ENCODE measurements around the gene COMMD9. TPM values are rescaled to one million over a fixed set of nuclear protein-coding genes. Genes with fewer than 3 reads are reported as not detected.

COMMD9 gene
- total and polyA plus RNA-seq, 10 of the 15 experiments (the other 5 are each of a cell fraction or from before 2014, with no cell fraction given), result 31.4 to 119 (median 56.2) TPM

- no peak for TF ChIP-seq CTCF (IDR thresholded peaks at IDR 0.05 in 2 of 3, conservative IDR thresholded peaks at IDR 0.05 in 1 of 3; ENCODE audit: control insufficient read depth in 2 of 3, extremely low read depth in 1 of 3, insufficient read depth in 1 of 3, low read depth in 3 of 3, low read length in 3 of 3)
- no peak for TF ChIP-seq RCOR1 (conservative IDR thresholded peaks at IDR 0.05; ENCODE audit: low read depth, low read length)
Measured at GRCh38 chr11:36314434-36314767, 25.2 kb upstream of the COMMD9 start (continued).

- no peaks in the 10 kb centered on the region for H3K79me2 ChIP-seq (ENCODE audit: control insufficient read depth, insufficient read depth, low read length)
- FAIRE-seq (no peak), ATAC-seq (peak; percentile 70), DNase-seq (ENCODE audit: low read depth, low spot score) (no peak)
- no peaks in the 10 kb centered on the region for H4K20me1 ChIP-seq (ENCODE audit: control insufficient read depth, insufficient read depth)
- ChIA-PET RAD21 (ENCODE audit: unreplicated experiment) (interaction anchor here (0.6 to 2.1 kb wide), 7 partner anchors 10 to 188 kb away, joined by 3 to 11 read pairs (median 4); no protein-coding TSS in a partner anchor), CTCF (interaction anchor here (0.6 to 3.6 kb wide), 6 partner anchors 10 to 179 kb away, joined by 3 to 25 read pairs (median 4); no protein-coding TSS in a partner anchor), POLR2A (no interaction called here), SMC1A (ENCODE audit: uncharacterized antibody, unreplicated experiment) (interaction anchor here (0.6 to 1.4 kb wide), 6 partner anchors 11 to 188 kb away, joined by 3 to 4 read pairs (median 3); no protein-coding TSS in a partner anchor)
- no peaks in the 10 kb centered on the region for H3K4me1 ChIP-seq (ENCODE audit: control insufficient read depth, insufficient read depth, low read length)
- H3K9me3 ChIP-seq (replicated peaks; ENCODE audit: control insufficient read depth, insufficient read depth, low read length), result no peaks in the 10 kb centered on the region
- H3K36me3 ChIP-seq (ENCODE audit: control insufficient read depth in 2 of 2, insufficient read depth in 2 of 2, low read length in 1 of 2), result no peaks in the 10 kb centered on the region
- H3K4me3 ChIP-seq, result no peak overlapping the region
- WGBS (ENCODE audit: insufficient coverage, insufficient replicate concordance, low lambda C conversion rate, missing lambda C conversion rate), result 2% methylated on average over 3 of the region's 3 CpGs
- BruUV-seq (replicated peaks), result no TSS peak
- intact Hi-C loops (cut with micrococcal nuclease; ENCODE audit: unreplicated experiment), result loop anchor here (2.0 kb wide), 1 partner anchor 41 kb away; no protein-coding TSS in a partner anchor
- in situ Hi-C loops (cut with MboI), result no loop called here
- no peak overlapping the region for H2AFZ ChIP-seq (ENCODE audit: control insufficient read depth, low read depth, low read length)
- H3K27me3 ChIP-seq (replicated peaks in 1 of 2; ENCODE audit: control insufficient read depth in 2 of 2, insufficient read depth in 2 of 2, low read length in 1 of 2), result peaks cover 0 to 5% of the 10 kb centered on the region in 2 experiments; a peak in 1 of 4 replicates
- H3K9ac ChIP-seq (ENCODE audit: control insufficient read depth, insufficient read depth, low read length), result no peak overlapping the region
- no peak overlapping the region for H3K27ac ChIP-seq (ENCODE audit: control insufficient read depth, insufficient read depth)
- no peak overlapping the region for H3K4me2 ChIP-seq (ENCODE audit: control insufficient read depth, insufficient read depth)
- no peak for TF ChIP-seq YBX1 (IDR thresholded peaks at IDR 0.05)
- no peak for TF ChIP-seq GATAD2B (conservative IDR thresholded peaks at IDR 0.05; ENCODE audit: low read depth)
- TF ChIP-seq SREBF1 (IDR thresholded peaks at IDR 0.05; ENCODE audit: low read length), result no peak
- TF ChIP-seq ZNF592 (IDR thresholded peaks at IDR 0.05), result no peak
- TF ChIP-seq IKZF2 (IDR thresholded peaks at IDR 0.05), result 0 out of 4 replicates have a peak, but pooled peaks of 1 of the 2 experiments have one; percentile 19
- no peak; the same call in 1 of the 2 replicates for TF ChIP-seq DPF2 (IDR thresholded peaks at IDR 0.05)
- TF ChIP-seq ZBTB11 (CRISPR knock-in tag; IDR thresholded peaks at IDR 0.05), result no peak
Measured at GRCh38 chr11:36313750-36314433, 24.7 kb upstream of the COMMD9 start.
